GM12878 (cell line): ENCODE data around the gene NIFK. TPM values are rescaled to one million over a fixed set of nuclear protein-coding genes. Genes with fewer than 3 reads are reported as not detected.

Source experiments
- ASH2L ChIP-seq: fragments of 300-600, 200-600 bp; sonication (generic); IDR thresholded peaks from 2 replicates; pipeline ENCODE4 v1.6.1; 2017; ENCODE audit warnings: low read depth, mild to moderate bottlenecking, borderline replicate concordance
- ELK1 ChIP-seq: IDR thresholded peaks from 2 replicates; pipeline ENCODE4 v1.6.1; 2012; ENCODE audit warnings: low read depth, low read length, improper control_type of control experiment
- HDAC6 ChIP-seq: fragments of 200-600 bp; sonication (generic); IDR thresholded peaks from one replicate; pipeline ENCODE4 v1.8.0; 2017; ENCODE audit warnings: antibody characterized with exemption; ENCODE audit not compliant: unreplicated experiment
- HDGF ChIP-seq: fragments of 450-650 bp; IDR thresholded peaks from 2 replicates; pipeline ENCODE4 v1.6.1; 2016; ENCODE audit warnings: antibody characterized with exemption
- MTA3 ChIP-seq: IDR thresholded peaks from 2 replicates; pipeline ENCODE4 v1.6.1; 2012; ENCODE audit warnings: low read length, inconsistent platforms, borderline replicate concordance
- NFXL1 ChIP-seq: fragments of 450-650 bp; IDR thresholded peaks from 2 replicates; pipeline ENCODE4 v1.6.1; 2017; ENCODE audit warnings: antibody characterized with exemption, mild to moderate bottlenecking, borderline replicate concordance
- NFYA ChIP-seq: IDR thresholded peaks from 2 replicates; pipeline ENCODE4 v1.6.1; 2011; ENCODE audit warnings: low read depth, mild to moderate bottlenecking, low read length, improper control_type of control experiment, borderline replicate concordance
- PRDM15 ChIP-seq: fragments of 450-650 bp; formaldehyde crosslinking; IDR thresholded peaks from 2 replicates; pipeline ENCODE4 v1.4.0; 2020; ENCODE audit warnings: mild to moderate bottlenecking, moderate library complexity
- RCOR1 ChIP-seq: conservative IDR thresholded peaks from 2 replicates; pipeline ENCODE4 v1.6.1; 2012; ENCODE audit warnings: low read depth, low read length, improper control_type of control experiment
- SMC3 ChIP-seq: IDR thresholded peaks from 2 replicates; pipeline ENCODE4 v1.6.1; 2011; ENCODE audit warnings: low read length, improper control_type of control experiment, borderline replicate concordance
- SP1 ChIP-seq: IDR thresholded peaks from one replicate; pipeline ENCODE4 v1.6.1; 2011; ENCODE audit warnings: low read depth, low read length
- SPI1 ChIP-seq: IDR thresholded peaks from 2 replicates; pipeline ENCODE4 v1.6.1; 2011; ENCODE audit warnings: low read depth, mild to moderate bottlenecking, low read length, moderate library complexity, borderline replicate concordance; ENCODE audit not compliant: insufficient read depth
- YY1 ChIP-seq: IDR thresholded peaks from 2 replicates; pipeline ENCODE4 v1.6.1; 2011; ENCODE audit warnings: low read depth, mild to moderate bottlenecking, low read length
- ZNF687 ChIP-seq: fragments of 450-650 bp; IDR thresholded peaks from 2 replicates; pipeline ENCODE4 v1.6.1; 2017; ENCODE audit warnings: mild to moderate bottlenecking, moderate library complexity
- polyA plus RNA-seq, 11 experiments: library from polyadenylated mRNA; depleted of rRNA in 4 of 11; unstranded in 6 of 11; stranded (reverse) in 5 of 11; fragments of >200 nt; fragmentation: Nextera tagmentation in 4 of 11; fragmentation: Illumina TruSeq in 1 of 11; extraction: Ambion mirVana in 4 of 11; extraction: Trizol in 1 of 11; gene quantifications; 1 replicate in 1 of 11; 2 replicates in 10 of 11; pipeline versions ENCODE4 v1.2.1 to v1.2.3, GENCODE V29; 2011 to 2016; ENCODE audit warnings: inconsistent platforms in 2 of 11, missing spikeins in 2 of 11, low read depth in 1 of 11
- total RNA-seq, 4 experiments: library from RNA; depleted of rRNA in 3 of 4; stranded (reverse); fragments of >200 nt in 3 of 4; fragmentation: Illumina TruSeq in 1 of 4; extraction: Trizol in 1 of 4; gene quantifications; 2 replicates each; pipeline versions ENCODE4 v1.2.1 to v1.2.3, GENCODE V29; 2013 to 2021
- TF ChIP-seq, protein P1 (sequence below): fragments of 450-650 bp; IDR thresholded peaks from 2 replicates; pipeline ENCODE4 v1.6.1; 2016; ENCODE audit warnings: mild to moderate bottlenecking

The NIFK gene
- total and polyA plus RNA-seq, 10 of the 15 experiments (the other 5 are each of a cell fraction or from before 2014, with no cell fraction given) = 47.2 to 286 (median 157) TPM

- TF ChIP-seq ZNF687 = no peak
- no peak for TF ChIP-seq SMC3
- TF ChIP-seq ELK1 = peak; percentile 59
- TF ChIP-seq, protein P1, sequence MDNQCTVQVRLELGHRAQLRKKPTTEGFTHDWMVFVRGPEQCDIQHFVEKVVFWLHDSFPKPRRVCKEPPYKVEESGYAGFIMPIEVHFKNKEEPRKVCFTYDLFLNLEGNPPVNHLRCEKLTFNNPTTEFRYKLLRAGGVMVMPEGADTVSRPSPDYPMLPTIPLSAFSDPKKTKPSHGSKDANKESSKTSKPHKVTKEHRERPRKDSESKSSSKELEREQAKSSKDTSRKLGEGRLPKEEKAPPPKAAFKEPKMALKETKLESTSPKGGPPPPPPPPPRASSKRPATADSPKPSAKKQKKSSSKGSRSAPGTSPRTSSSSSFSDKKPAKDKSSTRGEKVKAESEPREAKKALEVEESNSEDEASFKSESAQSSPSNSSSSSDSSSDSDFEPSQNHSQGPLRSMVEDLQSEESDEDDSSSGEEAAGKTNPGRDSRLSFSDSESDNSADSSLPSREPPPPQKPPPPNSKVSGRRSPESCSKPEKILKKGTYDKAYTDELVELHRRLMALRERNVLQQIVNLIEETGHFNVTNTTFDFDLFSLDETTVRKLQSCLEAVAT = peak; percentile 18; the same call in 1 of the 2 replicates
- TF ChIP-seq SP1 = peak; percentile 93
- TF ChIP-seq SPI1 = peak; percentile 21; the same call in 1 of the 2 replicates
- TF ChIP-seq NFYA = no peak
- TF ChIP-seq YY1 = no peak; the same call in none of the 2 replicates
- TF ChIP-seq NFXL1 = no peak
- 0 out of 2 replicates have a peak, but pooled peaks have one; percentile 11 for TF ChIP-seq HDGF
- TF ChIP-seq RCOR1 = no peak
- no peak for TF ChIP-seq PRDM15 (CRISPR knock-in tag)
- no peak for TF ChIP-seq ASH2L
- peak; percentile 97 for TF ChIP-seq HDAC6
- TF ChIP-seq MTA3 = no peak
Measured at GRCh38 chr2:121755237-121756111, 18.8 kb upstream of the NIFK start, which contains the start of gene TSN (continued).
